Colonic mucosa (tissue), 4 donors: ENCODE measurements around the gene ARHGEF4. TPM values are rescaled to one million over a fixed set of nuclear protein-coding genes. Genes with fewer than 3 reads are reported as not detected.

Source experiments
- DNase-seq: peaks from one replicate; pipeline ENCODE4 v3.0.0-alpha.2; 2020
- H3K27ac ChIP-seq: fragments of 200-600 bp; one replicate; pipeline ENCODE4 v1.8.0; 2021
- H3K27me3 ChIP-seq: fragments of 200-600 bp; one replicate; pipeline ENCODE4 v1.8.0; 2021
- H3K36me3 ChIP-seq: fragments of 200-600 bp; one replicate; pipeline ENCODE4 v1.8.0; 2021
- H3K4me1 ChIP-seq: fragments of 200-600 bp; one replicate; pipeline ENCODE4 v1.8.0; 2021; ENCODE audit warnings: mild to moderate bottlenecking
- H3K4me3 ChIP-seq: fragments of 200-600 bp; one replicate; pipeline ENCODE4 v1.8.0; 2021
- H3K9ac ChIP-seq, 2 donors: one replicate each; pipeline ENCODE4 v1.7.0; 2013; ENCODE audit warnings: control low read depth in 2 of 2, low read depth in 2 of 2, low read length in 2 of 2
- H3K9me3 ChIP-seq: fragments of 200-600 bp; one replicate; pipeline ENCODE4 v1.8.0; 2021
- intact Hi-C: fragments of 100-400 bp; cut with DNase I; formaldehyde crosslinking; loops from one replicate; pipeline ENCODE4 v1.14.1; 2022
- total RNA-seq, 2 donors: library from RNA; stranded (reverse); fragmentation: NEBNext Ultra II Directional in 1 of 2; extraction: Animal tissue kit (Norgen Biotek cat#: 25700) in 1 of 2; gene quantifications; one replicate each; pipeline ENCODE4 v1.2.1, GENCODE V29; 2021
- TF ChIP-seq, protein P1 (sequence below): fragments of 200-600 bp; IDR thresholded peaks from one replicate; pipeline ENCODE4 v1.8.0; 2022; ENCODE audit warnings: antibody characterized with exemption, mild to moderate bottlenecking
- donor health status: healthy.
- donor health status: DM: no; HTN: no; CAD: no.
- donor health status: DM: no; HTN: no; CAD: no.

The ARHGEF4 gene
- total RNA-seq, 2 donors from 2014 or later = 1.6 to 2.6 TPM

DNA sequence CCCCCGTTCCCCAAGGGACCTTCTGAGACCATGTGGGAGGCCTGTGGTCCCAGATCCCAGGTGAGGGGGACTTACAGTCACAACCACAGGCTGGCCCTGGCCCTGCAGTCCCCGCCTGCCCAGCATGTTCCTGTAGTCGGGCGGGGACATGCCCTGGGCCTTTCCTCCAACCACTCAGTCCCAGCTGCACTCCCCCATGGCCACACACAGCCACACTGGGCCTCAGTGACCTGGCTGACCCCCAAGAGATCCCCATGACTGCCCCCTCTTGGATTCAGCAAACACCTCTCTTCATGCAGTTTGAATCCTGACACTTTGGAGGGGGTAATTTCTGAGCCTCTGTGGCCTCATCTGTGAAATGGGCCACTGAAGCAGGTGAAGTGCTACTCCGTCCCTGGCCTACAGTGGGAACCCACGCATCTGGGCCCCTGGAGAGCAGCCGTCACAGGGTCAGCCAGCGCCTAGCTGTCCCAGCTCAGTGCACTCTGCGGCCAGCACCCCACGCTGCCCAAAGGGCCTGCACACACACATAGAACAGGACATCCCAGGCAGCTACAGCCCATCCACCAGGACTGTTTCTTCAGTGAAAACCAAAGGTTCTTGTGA lies 12.7 kb upstream of the ARHGEF4 start:
- H3K4me3 ChIP-seq = no peak overlapping the region
- H3K9me3 ChIP-seq = no peaks in the 10 kb centered on the region
- no peaks in the 10 kb centered on the region for H3K36me3 ChIP-seq
- TF ChIP-seq, protein P1, sequence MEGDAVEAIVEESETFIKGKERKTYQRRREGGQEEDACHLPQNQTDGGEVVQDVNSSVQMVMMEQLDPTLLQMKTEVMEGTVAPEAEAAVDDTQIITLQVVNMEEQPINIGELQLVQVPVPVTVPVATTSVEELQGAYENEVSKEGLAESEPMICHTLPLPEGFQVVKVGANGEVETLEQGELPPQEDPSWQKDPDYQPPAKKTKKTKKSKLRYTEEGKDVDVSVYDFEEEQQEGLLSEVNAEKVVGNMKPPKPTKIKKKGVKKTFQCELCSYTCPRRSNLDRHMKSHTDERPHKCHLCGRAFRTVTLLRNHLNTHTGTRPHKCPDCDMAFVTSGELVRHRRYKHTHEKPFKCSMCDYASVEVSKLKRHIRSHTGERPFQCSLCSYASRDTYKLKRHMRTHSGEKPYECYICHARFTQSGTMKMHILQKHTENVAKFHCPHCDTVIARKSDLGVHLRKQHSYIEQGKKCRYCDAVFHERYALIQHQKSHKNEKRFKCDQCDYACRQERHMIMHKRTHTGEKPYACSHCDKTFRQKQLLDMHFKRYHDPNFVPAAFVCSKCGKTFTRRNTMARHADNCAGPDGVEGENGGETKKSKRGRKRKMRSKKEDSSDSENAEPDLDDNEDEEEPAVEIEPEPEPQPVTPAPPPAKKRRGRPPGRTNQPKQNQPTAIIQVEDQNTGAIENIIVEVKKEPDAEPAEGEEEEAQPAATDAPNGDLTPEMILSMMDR = no peak
- no peaks in the 10 kb centered on the region for H3K4me1 ChIP-seq
- H3K9ac ChIP-seq = no peak overlapping the region
- DNase-seq = no peak
- H3K27me3 ChIP-seq = no peaks in the 10 kb centered on the region
- intact Hi-C loops = no loop called here
- no peak overlapping the region for H3K27ac ChIP-seq

DNA sequence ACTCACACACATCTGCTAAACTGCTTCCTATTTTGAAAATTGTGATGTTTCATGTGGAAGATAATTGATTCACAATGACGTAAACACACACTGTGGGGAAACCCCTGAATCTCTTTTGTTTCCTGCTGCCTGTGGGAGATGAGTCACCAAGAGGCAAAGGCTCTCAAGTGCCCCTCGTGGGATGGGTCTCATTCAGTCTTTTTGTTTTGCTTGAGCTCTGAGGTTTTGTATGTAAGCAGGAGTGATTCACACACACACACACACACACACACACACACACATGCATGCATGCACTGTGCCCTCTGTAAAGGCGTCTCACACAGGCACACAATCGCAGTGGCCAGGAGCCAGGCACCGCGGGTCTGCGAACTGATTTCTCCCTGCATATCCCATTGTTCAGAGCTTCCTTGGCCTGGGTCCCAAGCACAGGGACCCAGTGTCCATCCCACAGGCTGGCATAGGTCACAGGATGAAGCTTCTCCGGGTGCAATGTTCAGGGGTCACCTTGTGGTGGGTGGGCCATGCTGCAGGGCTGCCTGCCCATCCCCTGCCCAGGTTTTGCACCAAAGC lies 12.1 kb upstream of the ARHGEF4 start:
- Histone ChIP-seq H3K27ac (no peak overlapping the region), H3K27me3 (no peaks in the 10 kb centered on the region), H3K36me3 (no peaks in the 10 kb centered on the region), H3K4me1 (no peaks in the 10 kb centered on the region), H3K9ac (no peak overlapping the region), H3K9me3 (no peaks in the 10 kb centered on the region), H3K4me3 (no peak overlapping the region)
- TF ChIP-seq, protein P1 = no peak
- no peak for DNase-seq
- intact Hi-C loops = no loop called here

DNA sequence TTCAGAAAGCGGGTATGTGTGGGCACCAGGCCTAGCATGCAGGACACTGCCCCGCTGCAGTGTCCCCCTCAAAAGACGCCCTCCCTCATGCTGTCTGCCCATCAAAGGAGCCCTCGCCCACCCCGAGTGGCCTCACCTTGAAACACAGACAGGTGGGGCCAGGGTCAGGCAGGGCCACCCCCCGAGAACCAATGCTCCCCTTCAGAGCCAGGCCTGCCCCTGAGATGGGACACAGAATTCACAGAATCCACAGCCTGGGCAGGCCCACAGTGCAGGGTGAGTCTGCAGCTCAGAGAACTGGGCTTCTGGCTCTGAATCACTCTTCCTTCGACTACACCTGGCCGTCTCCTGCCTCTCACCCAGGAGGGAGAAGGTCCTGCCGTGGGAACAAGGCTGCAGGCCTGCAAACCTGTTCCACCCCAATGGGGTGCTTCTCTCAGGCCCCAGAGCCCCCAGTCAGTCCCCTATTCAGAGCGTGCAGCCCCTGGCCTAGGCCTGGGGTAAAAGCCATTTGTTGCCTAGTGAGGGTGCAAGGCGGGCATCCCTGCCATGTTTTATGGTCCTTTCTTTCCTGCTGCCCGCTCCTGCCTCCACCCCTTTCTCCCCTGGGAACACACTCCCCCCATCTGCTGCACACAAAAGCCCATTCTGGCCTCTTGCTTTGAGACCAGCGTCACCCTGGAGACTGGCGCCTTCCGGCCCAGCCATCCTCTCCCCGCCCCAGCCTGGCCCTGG lies 11.3 kb upstream of the ARHGEF4 start:
- Histone ChIP-seq H3K27ac (no peak overlapping the region), H3K27me3 (no peaks in the 10 kb centered on the region), H3K9me3 (no peaks in the 10 kb centered on the region), H3K4me1 (no peaks in the 10 kb centered on the region), H3K4me3 (no peak overlapping the region), H3K36me3 (no peaks in the 10 kb centered on the region), H3K9ac (no peak overlapping the region)
- intact Hi-C loops = no loop called here
- no peak for DNase-seq
- TF ChIP-seq, protein P1 = no peak

DNA sequence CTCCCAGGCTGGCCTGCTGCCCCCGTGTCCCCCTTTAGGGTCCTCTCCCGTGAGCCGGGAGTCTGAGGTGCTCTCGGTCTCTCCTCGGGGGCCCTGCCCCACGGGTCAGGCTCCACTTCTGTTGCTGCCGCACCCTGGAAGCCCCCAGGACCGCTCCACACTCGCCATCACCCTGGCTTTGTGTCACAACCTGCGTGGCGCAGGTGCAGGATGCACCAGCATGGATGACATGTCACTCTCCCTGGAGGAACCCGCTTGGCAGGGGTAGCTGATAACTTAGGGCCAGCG lies 10.8 kb upstream of the ARHGEF4 start:
- H3K4me1 ChIP-seq = no peaks in the 10 kb centered on the region
- H3K36me3 ChIP-seq = no peaks in the 10 kb centered on the region
- no peaks in the 10 kb centered on the region for H3K27me3 ChIP-seq
- H3K4me3 ChIP-seq = no peak overlapping the region
- TF ChIP-seq, protein P1 = no peak
- H3K9ac ChIP-seq = no peak overlapping the region
- intact Hi-C loops = no loop called here
- H3K27ac ChIP-seq = no peak overlapping the region
- H3K9me3 ChIP-seq = no peaks in the 10 kb centered on the region
- DNase-seq = no peak

DNA sequence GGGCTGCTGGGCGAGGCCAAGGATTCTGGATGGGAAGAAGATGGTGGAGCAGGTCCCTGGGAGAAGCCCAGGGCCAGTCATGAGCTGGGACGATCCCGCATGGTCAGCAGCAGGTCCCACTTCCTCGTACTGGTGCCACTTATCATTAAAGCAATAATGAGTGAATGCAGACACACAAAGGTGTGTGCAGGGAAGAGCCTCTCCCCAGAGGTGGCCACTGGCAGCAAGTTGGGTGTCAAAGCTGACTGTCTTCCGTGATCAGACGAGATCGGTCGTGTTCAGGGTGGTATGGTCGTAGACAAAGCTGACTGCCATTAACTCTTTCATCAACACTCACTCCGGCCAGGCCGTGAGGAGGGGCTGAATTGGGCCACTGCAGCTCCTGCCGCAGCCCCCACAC lies 10.3 kb upstream of the ARHGEF4 start:
- no peak for DNase-seq
- no peak overlapping the region for H3K27ac ChIP-seq
- intact Hi-C loops = no loop called here

More for the DNA sequence above, 10.3 kb upstream of the ARHGEF4 start:
- H3K9ac ChIP-seq = no peak overlapping the region
- H3K36me3 ChIP-seq = no peaks in the 10 kb centered on the region
- no peaks in the 10 kb centered on the region for H3K4me1 ChIP-seq
- TF ChIP-seq, protein P1 = no peak
- no peaks in the 10 kb centered on the region for H3K27me3 ChIP-seq
- no peak overlapping the region for H3K4me3 ChIP-seq
- no peaks in the 10 kb centered on the region for H3K9me3 ChIP-seq
